Muscle layer of duodenum (tissue), 2 donors: ENCODE results near the gene S100A2.
"Not testable (repeated sequence)": the region's sequence is repeated elsewhere in the genome, so short reads cannot be mapped to it uniquely, and the experiment has no call there.

Experiments
- H3K27ac ChIP-seq: one replicate; pipeline ENCODE4 v1.7.0; 2013; ENCODE audit warnings: mild to moderate bottlenecking, low read length
- H3K27me3 ChIP-seq: one replicate; pipeline ENCODE4 v1.7.0; 2013; ENCODE audit warnings: low read depth, mild to moderate bottlenecking, control low read depth, low read length
- H3K36me3 ChIP-seq, 2 donors: one replicate each; pipeline ENCODE4 v1.7.0; 2013; ENCODE audit warnings: low read length in 2 of 2, control low read depth in 1 of 2, mild to moderate bottlenecking in 1 of 2; ENCODE audit not compliant: insufficient read depth in 2 of 2, control insufficient read depth in 1 of 2
- H3K4me1 ChIP-seq, 2 donors: one replicate each; pipeline ENCODE4 v1.7.0; 2013; ENCODE audit warnings: low read length in 2 of 2, mild to moderate bottlenecking in 2 of 2, control low read depth in 1 of 2, moderate library complexity in 1 of 2; ENCODE audit not compliant: insufficient read depth in 2 of 2, control insufficient read depth in 1 of 2
- H3K4me3 ChIP-seq, 2 donors: one replicate each; pipeline ENCODE4 v1.7.0; 2013; ENCODE audit warnings: low read length in 2 of 2, low read depth in 1 of 2, mild to moderate bottlenecking in 1 of 2
- H3K9me3 ChIP-seq, 2 donors: one replicate each; pipeline ENCODE4 v1.7.0; 2013; ENCODE audit warnings: low read length in 2 of 2, control low read depth in 1 of 2, mild to moderate bottlenecking in 1 of 2; ENCODE audit not compliant: control insufficient read depth in 1 of 2
- donor health status: healthy.

Gene S100A2

DNA sequence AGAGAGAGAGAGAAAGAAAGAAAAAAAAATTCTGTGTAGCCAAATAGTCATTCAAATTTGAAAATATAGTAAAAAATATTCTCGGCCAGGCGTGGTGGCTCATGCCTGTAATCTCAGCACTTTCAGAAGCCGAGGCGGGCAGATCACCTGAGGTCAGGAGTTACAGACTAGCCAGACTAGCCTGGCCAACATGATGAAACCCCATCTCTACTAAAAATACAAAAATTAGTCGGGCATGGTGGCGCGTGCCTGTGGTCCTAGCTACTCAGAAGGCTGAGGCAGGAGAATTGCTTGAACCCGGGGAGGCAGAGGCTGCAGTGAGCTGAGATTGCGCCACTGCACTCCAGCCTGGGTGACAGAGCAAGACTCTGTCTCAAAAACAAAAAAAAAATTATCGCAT, 22.4 kb upstream of the S100A2 start:
- H3K36me3 ChIP-seq, H3K27me3 ChIP-seq, H3K4me3 ChIP-seq, H3K27ac ChIP-seq, H3K9me3 ChIP-seq, H3K4me1 ChIP-seq: not testable (repeated sequence)

DNA sequence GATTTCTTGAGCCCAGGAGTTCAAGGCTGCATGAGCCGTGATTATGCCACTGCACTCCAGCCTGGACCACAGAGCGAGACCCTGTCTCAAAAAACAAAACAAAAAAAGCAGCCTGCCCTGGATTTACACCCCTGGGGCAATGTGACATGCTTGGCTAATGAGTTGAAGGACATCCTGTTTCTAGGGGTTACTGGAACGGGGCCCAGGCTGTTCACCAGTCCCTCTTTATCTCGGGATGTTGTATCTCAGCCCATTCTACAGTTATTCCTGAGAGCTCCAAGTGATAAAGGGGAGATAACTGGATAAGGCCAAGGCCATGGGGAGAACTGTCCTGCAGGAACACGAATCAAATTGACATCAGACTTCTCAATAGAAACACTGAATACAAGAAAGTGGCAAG, 21.7 kb upstream of the S100A2 start:
- H3K4me1 ChIP-seq: no peaks in the 10 kb centered on the region
- no peaks in the 10 kb centered on the region for H3K9me3 ChIP-seq
- H3K36me3 ChIP-seq: no peaks in the 10 kb centered on the region
- no peaks in the 10 kb centered on the region for H3K27me3 ChIP-seq
- no peak overlapping the region for H3K27ac ChIP-seq
- no peak overlapping the region for H3K4me3 ChIP-seq

DNA sequence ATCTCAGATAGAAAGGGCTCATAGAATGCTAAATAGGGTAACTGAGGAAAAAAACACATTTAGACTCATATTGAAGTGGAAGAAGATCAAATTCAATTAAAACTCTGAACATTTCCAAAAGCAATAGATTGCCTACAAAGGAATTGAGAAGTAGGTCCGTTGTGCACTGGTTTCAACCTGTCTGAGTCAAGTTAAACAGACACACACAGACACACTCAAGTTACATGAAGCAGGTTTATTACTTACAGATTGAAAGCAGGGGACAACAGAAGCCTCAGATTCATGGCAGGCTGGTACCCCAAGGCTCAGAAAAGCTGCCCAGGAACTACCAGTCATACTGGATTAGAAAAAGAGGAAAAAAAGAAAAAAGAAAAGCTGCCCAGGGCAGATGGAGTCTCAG, 20.7 kb upstream of the S100A2 start:
- Histone ChIP-seq H3K36me3 (no peaks in the 10 kb centered on the region), H3K4me3 (no peak overlapping the region), H3K27me3 (no peaks in the 10 kb centered on the region), H3K4me1 (no peaks in the 10 kb centered on the region), H3K9me3 (no peaks in the 10 kb centered on the region), H3K27ac (no peak overlapping the region)

GRCh38 chr1:153585006-153585405, 19.4 kb upstream of the S100A2 start:
- H3K9me3 ChIP-seq: no peaks in the 10 kb centered on the region
- no peaks in the 10 kb centered on the region for H3K4me1 ChIP-seq
- no peak overlapping the region for H3K4me3 ChIP-seq
- no peak overlapping the region for H3K27ac ChIP-seq
- no peaks in the 10 kb centered on the region for H3K27me3 ChIP-seq
- no peaks in the 10 kb centered on the region for H3K36me3 ChIP-seq

DNA sequence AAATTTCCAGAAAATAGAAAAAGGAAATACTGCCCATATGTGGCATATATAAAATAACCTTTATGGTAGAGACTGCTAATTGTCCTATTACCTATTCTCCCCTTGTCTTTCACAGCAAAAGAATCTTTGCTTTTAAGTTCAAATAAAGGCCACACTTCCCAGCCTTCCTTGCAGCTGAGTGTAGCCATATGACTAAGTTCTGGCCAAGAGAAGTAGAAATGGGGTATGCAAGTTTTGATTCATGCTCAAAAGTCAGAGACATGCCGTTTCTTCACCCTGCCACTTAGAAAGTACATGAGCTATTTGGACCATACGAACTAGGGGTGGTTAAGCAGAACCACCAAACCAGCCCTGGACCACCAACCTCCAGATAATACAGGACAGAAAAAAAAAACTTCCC, 18.3 kb upstream of the S100A2 start:
- Histone ChIP-seq H3K9me3 (no peaks in the 10 kb centered on the region), H3K36me3 (no peaks in the 10 kb centered on the region), H3K4me1 (no peaks in the 10 kb centered on the region), H3K27me3 (no peaks in the 10 kb centered on the region), H3K27ac (no peak overlapping the region), H3K4me3 (no peak overlapping the region)

GRCh38 chr1:153583514-153583913, 17.9 kb upstream of the S100A2 start:
- H3K9me3 ChIP-seq, H3K4me1 ChIP-seq, H3K4me3 ChIP-seq, H3K27ac ChIP-seq, H3K36me3 ChIP-seq, H3K27me3 ChIP-seq: not testable (repeated sequence)

DNA sequence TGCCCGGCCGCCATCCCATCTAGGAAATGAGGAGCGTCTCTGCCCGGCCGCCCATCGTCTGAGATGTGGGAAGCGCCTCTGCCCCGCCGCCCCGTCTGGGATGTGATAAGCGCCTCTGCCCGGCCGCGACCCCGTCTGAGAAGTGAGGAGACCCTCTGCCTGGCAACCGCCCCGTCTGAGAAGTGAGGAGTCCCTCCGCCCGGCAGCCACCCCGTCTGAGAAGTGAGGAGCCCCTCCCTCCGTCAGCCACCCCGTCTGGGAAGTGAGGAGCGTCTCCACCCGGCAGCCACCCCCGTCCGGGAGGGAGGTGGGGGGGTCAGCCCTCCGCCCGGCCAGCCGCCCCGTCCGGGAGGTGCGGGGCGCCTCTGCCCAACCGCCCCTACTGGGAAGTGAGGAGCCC, 17.2 kb upstream of the S100A2 start:
- H3K36me3 ChIP-seq, H3K27me3 ChIP-seq, H3K4me3 ChIP-seq, H3K27ac ChIP-seq, H3K4me1 ChIP-seq, H3K9me3 ChIP-seq: not testable (repeated sequence)

DNA sequence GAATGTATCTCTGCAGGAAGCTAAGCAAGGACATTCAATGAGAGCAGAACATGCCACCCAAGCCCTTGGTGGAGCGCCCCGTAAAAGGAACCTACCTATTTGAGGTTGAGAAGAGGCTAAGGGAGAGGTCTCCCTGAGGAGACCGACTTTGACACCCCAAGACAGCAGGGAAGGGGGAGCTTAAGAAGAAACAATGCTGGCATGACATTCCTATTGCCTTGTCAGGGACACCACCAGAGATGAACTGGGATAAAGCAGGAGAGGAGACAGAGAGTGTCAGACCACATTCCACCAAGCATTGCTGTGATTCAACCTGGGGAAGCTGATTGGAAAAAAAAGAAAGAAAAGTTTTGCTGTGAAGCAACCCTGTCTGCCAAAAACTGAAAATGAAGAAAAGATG, 13.3 kb upstream of the S100A2 start:
- H3K27me3 ChIP-seq: no peaks in the 10 kb centered on the region
- H3K4me1 ChIP-seq: no peaks in the 10 kb centered on the region
- no peak overlapping the region for H3K27ac ChIP-seq
- no peak overlapping the region for H3K4me3 ChIP-seq
- no peaks in the 10 kb centered on the region for H3K9me3 ChIP-seq
- no peaks in the 10 kb centered on the region for H3K36me3 ChIP-seq

DNA sequence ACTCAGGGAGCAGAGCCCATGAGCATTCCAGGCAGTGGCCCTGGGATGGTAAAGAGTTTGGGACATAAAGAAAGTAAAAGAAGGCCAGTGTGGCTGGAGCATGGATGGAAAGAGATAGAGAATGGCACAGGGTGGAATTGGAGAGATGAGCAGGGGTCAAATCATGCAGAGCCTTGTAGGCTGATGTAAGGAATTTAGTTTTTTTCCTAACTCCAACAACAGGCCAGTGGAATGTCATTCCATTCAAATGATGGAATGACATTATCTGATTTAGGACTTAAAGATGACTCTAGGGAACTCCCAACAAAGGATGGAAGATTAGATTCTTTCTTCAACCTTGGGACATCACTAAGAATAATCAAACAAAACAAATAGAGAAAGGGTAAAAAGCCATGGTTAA, 12.8 kb upstream of the S100A2 start:
- Histone ChIP-seq H3K4me3 (no peak overlapping the region), H3K27me3 (no peaks in the 10 kb centered on the region), H3K36me3 (no peaks in the 10 kb centered on the region), H3K4me1 (peaks cover 0 to under 1% of the 10 kb centered on the region in 2 donors), H3K9me3 (no peaks in the 10 kb centered on the region), H3K27ac (no peak overlapping the region)

- Histone ChIP-seq H3K9me3 (no peaks in the 10 kb centered on the region), H3K4me1 (peaks cover 4 to 8% of the 10 kb centered on the region in 2 donors), H3K36me3 (no peaks in the 10 kb centered on the region), H3K4me3 (no peak overlapping the region), H3K27me3 (no peaks in the 10 kb centered on the region), H3K27ac (no peak overlapping the region)
Observed at GRCh38 chr1:153577624-153578051, 12.0 kb upstream of the S100A2 start.

GRCh38 chr1:153577138-153577537, 11.5 kb upstream of the S100A2 start:
- H3K4me3 ChIP-seq: no peak overlapping the region
- H3K9me3 ChIP-seq: no peaks in the 10 kb centered on the region
- no peaks in the 10 kb centered on the region for H3K27me3 ChIP-seq
- H3K27ac ChIP-seq: no peak overlapping the region
- no peaks in the 10 kb centered on the region for H3K36me3 ChIP-seq
- H3K4me1 ChIP-seq: peaks cover 4 to 13% of the 10 kb centered on the region in 2 donors

- H3K9me3 ChIP-seq, H3K4me3 ChIP-seq, H3K27me3 ChIP-seq, H3K36me3 ChIP-seq, H3K27ac ChIP-seq: not testable (repeated sequence)
- H3K4me1 ChIP-seq: peaks cover 4 to 14% of the 10 kb centered on the region in 2 donors
Observed at GRCh38 chr1:153575497-153575896, 9.9 kb upstream of the S100A2 start.
